Type B pancreatic cell (in vitro differentiated cells): Measurements from ENCODE around the gene BCR. TPM values are rescaled to one million over a fixed set of nuclear protein-coding genes. Genes with fewer than 3 reads are reported as not detected.

Experiments used
- DNase-seq: peaks from one replicate; pipeline ENCODE4 v3.0.0; 2021; ENCODE audit warnings: mixed read lengths; ENCODE audit not compliant: unreplicated experiment; ENCODE audit errors: extremely low spot score
- H3K27ac Mint-ChIP-seq: 2 replicates; pipeline ENCODE4 v1.8.0; 2021; ENCODE audit warnings: mild to moderate bottlenecking, mixed read lengths
- H3K27me3 Mint-ChIP-seq: 2 replicates; pipeline ENCODE4 v1.8.0; 2021; ENCODE audit warnings: mixed read lengths
- H3K36me3 Mint-ChIP-seq: 2 replicates; pipeline ENCODE4 v1.8.0; 2021; ENCODE audit warnings: mixed read lengths
- H3K4me1 Mint-ChIP-seq: one replicate; pipeline ENCODE4 v1.8.0; 2021; ENCODE audit warnings: mixed read lengths; ENCODE audit not compliant: unreplicated experiment
- H3K4me3 Mint-ChIP-seq: 2 replicates; pipeline ENCODE4 v1.8.0; 2021; ENCODE audit warnings: mild to moderate bottlenecking, mixed read lengths
- H3K9me3 Mint-ChIP-seq: 2 replicates; pipeline ENCODE4 v1.8.0; 2021; ENCODE audit warnings: mixed read lengths
- CTCF ChIP-seq: fragments of 200-600 bp; sonication (generic); conservative IDR thresholded peaks from 2 replicates; pipeline ENCODE4 v1.5.0; 2021; ENCODE audit warnings: antibody characterized with exemption, mild to moderate bottlenecking
- total RNA-seq: library from RNA; stranded (reverse); gene quantifications from 2 replicates; pipeline ENCODE4 v1.2.1, GENCODE V29; 2021; ENCODE audit warnings: low replicate concordance

BCR gene
- total RNA-seq, 1 donor from 2014 or later, result 61.2 TPM

DNA sequence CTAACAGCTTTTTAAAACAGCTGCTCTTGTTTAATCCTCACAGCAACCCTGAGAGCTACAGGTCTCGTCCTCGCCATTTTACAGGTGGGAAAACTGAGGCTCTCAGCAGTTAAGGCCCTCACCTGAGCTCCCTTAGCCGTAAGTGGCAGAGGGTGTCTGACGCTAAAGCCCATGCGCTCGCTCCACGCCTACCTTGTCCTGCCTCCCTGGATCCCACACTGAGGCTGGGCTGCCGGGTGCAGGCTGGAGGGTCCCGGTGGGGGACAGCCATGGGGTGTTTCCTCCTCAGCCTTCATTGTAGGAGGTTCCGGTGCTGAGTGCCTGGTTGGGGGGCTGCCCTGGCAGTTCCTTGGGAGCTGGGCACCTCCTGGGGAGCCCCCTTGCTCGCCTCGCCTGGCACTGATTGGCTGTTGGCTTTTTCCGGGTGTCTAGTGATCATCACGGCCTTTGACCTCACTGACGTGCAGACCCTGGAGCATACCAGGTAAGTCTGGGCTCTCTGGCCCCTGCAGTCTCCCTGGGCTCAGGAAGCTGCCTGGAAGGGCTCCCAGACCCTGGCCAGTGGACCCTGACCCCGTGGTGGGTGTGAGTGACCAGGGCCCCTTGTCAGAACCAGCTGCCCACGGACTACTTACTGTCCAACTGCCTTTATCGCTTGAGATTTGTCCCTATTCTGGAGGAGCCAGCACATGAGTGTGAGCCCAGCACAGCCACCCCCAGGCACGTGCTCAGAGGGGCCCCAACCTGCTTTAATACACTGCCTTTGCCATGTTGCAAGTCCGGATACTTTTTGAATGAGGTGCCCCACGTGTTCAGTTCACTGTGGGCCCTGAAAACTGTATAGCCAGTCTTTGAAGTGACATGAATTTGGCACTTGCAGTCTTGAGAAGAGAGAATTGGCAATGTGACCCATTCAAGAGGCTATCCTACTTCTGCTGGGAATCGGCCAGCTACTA is 22.5 kb upstream of the BCR start:
- no peak for TF ChIP-seq CTCF

DNA sequence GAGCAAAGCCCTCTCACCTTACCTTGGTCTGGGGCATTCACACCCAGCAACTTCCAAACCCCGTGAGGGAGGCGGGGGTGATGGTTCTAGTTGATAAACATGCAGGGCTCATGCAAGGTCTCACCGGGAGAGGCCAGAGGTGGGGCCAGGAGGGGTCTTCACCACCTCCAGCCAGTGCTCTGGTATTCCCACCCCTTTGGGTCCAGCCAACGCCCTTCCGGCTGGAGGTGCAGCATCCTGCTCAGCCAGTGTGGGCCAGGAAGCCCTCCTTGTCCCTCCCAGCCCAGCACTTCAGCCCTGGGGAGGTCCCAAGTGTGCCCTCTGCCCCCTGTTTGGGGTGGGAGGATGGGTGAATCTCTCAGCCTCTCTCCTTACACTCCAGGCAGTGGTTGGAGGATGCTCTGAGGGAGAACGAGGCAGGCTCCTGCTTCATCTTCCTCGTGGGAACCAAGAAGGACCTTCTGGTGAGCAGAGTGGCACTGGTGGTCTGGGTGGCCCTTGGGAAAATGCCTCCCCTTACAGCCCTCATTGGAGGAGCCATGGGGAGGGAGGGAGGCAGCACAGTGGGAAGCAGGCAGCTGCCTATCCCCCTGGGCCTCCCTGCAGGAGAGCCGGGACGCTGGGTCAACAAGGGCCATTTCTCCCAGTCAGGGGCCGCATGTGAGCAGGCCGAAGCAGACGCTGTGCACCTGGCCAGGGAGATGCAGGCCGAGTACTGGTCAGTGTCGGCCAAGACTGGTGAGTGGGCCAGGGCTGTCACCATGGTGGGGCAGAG is 21.6 kb upstream of the BCR start:
- no peaks in the 10 kb centered on the region for H3K27me3 Mint-ChIP-seq
- peaks cover 5% of the 10 kb centered on the region for H3K36me3 Mint-ChIP-seq
- no peak for TF ChIP-seq CTCF
- no peak overlapping the region for H3K4me3 Mint-ChIP-seq
- H3K27ac Mint-ChIP-seq, result no peak overlapping the region
- peaks cover 8% of the 10 kb centered on the region for H3K4me1 Mint-ChIP-seq
- H3K9me3 Mint-ChIP-seq, result no peaks in the 10 kb centered on the region
- no peak for DNase-seq

More for the DNA sequence above, 22.5 kb upstream of the BCR start:
- H3K9me3 Mint-ChIP-seq, result no peaks in the 10 kb centered on the region
- no peak overlapping the region for H3K4me3 Mint-ChIP-seq
- no peaks in the 10 kb centered on the region for H3K27me3 Mint-ChIP-seq
- peak overlapping the region; percentile 56 for H3K27ac Mint-ChIP-seq
- peaks cover 8% of the 10 kb centered on the region for H3K4me1 Mint-ChIP-seq
- DNase-seq, result no peak
- H3K36me3 Mint-ChIP-seq, result peaks cover 5% of the 10 kb centered on the region

DNA sequence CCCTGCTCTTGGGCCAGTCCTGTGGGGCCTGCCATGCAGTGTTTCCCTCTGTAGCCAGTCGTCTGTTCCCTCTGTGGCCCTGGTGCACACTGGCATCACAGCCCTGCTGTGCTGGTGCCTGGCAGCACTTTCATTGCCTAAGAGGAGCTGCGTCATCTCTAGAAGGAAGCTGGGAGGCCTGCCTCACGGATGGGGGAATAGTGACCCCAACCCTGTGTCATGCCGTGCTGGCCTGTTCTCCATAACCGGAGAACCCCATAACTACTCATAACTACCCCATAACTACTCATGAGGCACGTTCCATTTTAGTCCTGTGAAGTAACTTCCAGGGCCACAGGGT is 21.0 kb upstream of the BCR start:
- no peak for TF ChIP-seq CTCF

GRCh38 chr22:23161029-23161428 is 19.3 kb upstream of the BCR start:
- Mint-ChIP-seq H3K9me3 (no peaks in the 10 kb centered on the region), H3K4me1 (peaks cover 3% of the 10 kb centered on the region), H3K4me3 (no peak overlapping the region), H3K27me3 (no peaks in the 10 kb centered on the region), H3K27ac (no peak overlapping the region), H3K36me3 (no peaks in the 10 kb centered on the region)
- DNase-seq, result no peak
- TF ChIP-seq CTCF, result no peak

More for the DNA sequence above, 21.0 kb upstream of the BCR start:
- H3K4me1 Mint-ChIP-seq, result peaks cover 8% of the 10 kb centered on the region
- no peak overlapping the region for H3K27ac Mint-ChIP-seq
- H3K36me3 Mint-ChIP-seq, result peaks cover 5% of the 10 kb centered on the region
- DNase-seq, result no peak
- H3K27me3 Mint-ChIP-seq, result no peaks in the 10 kb centered on the region
- H3K4me3 Mint-ChIP-seq, result no peak overlapping the region
- H3K9me3 Mint-ChIP-seq, result no peaks in the 10 kb centered on the region

DNA sequence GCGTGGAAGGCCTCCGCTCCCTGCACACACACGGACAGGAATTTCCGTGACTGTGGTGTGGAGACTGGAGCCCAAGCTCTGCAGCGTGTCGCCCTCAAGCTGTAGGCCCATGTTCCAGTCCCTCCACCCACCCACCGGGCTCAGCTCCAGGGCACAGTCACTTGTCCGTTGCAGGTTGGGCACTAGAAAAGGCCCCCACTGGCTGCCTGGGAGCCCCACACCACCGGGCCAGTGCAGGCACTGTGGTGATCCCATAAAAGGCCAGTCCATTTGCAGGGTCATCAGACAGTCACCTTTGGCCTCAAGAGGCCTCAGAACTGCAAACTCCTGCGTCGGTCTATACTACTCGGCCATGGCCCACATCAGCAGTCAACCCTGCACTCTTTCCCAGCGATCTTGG is 18.7 kb upstream of the BCR start:
- DNase-seq, result no peak
- Mint-ChIP-seq H3K4me3 (no peak overlapping the region), H3K27ac (no peak overlapping the region), H3K27me3 (no peaks in the 10 kb centered on the region), H3K36me3 (no peaks in the 10 kb centered on the region), H3K9me3 (no peaks in the 10 kb centered on the region), H3K4me1 (peaks cover 3% of the 10 kb centered on the region)
- no peak for TF ChIP-seq CTCF
